Measurements from ENCODE around the gene PSMB3. TPM values are rescaled to one million over a fixed set of nuclear protein-coding genes. Genes with fewer than 3 reads are reported as not detected.

Gene PSMB3
- 101 and 237 TPM in 2 replicates for total RNA-seq

DNA sequence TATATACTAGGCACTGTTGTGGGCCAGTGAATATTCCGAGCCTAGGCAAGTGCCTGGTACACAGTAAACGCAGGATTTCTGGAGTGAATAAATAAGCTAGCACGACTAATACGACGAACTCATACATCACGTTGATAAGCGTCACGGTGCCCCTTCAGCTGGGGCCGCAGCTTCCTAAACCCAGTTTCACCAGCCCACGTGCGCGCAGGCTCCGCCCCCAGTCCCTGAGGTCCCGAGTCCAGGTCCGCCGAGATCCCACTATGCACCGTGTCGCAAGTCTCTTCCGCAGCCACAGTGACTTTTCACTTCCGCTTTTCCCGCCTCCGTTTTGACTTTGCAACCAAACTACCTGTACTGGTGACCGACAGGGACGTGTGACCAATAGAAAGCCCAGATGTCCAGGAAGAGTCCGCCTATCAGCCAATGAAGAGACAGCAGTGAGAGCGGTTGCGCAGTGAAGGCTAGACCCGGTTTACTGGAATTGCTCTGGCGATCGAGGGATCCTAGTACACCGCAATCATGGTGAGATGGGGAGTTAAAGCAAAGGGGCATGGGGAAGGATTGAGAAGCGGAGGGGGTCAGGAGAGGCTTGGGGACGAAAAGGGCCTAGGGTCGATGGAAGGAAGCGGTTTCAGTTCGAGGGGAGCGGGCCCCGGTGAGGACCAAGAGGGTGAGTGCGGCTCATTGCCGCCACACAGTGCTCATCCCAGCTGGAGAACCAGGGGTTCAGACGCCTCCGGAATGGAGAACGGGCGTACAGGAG, at the start of gene PSMB3:
Gene PSMB3, plus strand, starts transcription at position 434 of the 763 bp plus-strand sequence. Its CDS starts 86 bp downstream, at position 520.

DNA sequence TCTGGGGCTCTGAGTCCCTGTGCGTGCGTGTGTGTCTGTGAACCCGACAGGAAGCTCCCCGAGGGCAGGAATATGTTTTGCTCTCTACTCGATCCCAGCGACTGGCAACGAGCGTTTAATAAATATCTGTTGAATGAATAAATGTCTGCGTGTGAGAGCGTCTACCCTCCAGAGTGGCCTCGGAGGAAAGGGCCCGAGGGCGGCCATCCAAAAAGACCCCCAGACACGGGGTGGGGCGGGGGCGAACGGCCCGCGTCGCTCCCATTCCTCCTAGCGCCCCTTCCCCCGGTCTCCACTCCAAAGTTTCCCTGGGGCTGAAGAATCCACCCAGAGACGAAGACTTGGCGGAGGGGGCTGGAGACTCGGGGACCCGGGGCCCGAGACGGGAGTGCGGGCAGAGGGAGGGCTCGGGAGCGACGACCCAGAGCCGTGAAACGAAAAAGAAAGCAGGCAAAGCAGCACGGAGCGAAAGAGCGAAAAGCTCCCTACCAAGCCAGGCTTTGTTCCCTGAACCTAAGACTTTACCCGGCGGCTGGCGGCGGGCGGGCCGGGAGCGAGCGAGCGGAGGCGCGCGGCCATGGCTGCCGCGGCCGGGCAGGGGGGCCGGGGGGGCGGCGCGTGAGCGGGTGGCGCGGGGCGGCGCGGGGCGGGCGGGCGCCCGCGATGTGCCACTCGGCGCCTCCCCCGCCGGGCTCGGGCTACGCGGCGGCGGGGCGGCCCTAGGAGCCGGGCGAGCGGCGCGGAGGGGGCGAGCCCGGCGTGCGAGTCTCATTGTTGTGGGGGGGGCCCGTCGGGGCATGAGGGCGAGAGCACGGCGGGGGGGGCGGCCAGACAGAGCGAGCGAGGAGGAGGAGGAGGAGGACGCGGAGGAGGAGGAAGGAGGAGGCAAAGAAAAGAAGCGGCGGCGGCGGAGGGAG, 47.7 kb upstream of the PSMB3 start, which contains the start of gene MLLT6:
Gene MLLT6, plus strand, starts transcription at position 668 of the 917 bp plus-strand sequence. CDS start 360 bp downstream, outside the sequence.

DNA sequence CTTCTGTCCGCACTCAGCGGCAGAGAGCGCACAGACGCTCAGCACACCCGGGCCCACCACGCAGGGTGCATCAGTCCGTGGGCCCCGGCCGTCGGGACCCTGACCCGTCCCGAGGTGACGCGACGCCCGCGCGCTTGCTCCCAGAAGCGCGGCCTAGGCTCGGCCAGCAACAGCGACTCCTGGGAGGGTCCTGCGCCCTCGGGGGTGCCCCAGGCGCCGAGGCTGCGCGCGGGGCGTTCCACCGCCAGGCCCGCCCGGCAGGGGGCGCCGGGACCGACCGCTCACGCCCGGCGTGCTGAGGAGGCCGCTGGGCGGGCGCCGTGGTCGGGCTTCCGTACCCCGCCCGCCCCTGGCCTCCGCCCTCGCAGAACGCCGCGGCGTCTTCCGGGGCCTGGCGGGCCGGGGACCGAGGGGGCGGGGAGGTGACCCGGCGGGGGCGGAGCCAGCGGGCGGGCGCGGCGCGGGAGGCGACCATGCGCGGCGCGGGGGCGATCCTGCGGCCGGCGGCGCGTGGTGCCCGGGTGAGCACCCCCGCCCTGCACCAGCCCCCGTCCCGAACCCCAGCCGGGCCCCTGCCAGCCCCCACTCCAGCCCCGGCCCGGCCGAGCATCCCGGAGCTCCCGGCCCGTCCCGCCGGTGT, 22.5 kb upstream of the PSMB3 start, which contains the start of gene CISD3:
Gene CISD3, plus strand, starts transcription at position 456 of the 640 bp plus-strand sequence. Its CDS starts 18 bp downstream, at position 474.

GRCh38 chr17:38748149-38748891, 4.2 kb upstream of the PSMB3 start, which contains the start of gene PCGF2:
Gene PCGF2 (minus strand): TSS chr17:38748336. CDS start chr17:38740402, 7,934 bp downstream.

DNA sequence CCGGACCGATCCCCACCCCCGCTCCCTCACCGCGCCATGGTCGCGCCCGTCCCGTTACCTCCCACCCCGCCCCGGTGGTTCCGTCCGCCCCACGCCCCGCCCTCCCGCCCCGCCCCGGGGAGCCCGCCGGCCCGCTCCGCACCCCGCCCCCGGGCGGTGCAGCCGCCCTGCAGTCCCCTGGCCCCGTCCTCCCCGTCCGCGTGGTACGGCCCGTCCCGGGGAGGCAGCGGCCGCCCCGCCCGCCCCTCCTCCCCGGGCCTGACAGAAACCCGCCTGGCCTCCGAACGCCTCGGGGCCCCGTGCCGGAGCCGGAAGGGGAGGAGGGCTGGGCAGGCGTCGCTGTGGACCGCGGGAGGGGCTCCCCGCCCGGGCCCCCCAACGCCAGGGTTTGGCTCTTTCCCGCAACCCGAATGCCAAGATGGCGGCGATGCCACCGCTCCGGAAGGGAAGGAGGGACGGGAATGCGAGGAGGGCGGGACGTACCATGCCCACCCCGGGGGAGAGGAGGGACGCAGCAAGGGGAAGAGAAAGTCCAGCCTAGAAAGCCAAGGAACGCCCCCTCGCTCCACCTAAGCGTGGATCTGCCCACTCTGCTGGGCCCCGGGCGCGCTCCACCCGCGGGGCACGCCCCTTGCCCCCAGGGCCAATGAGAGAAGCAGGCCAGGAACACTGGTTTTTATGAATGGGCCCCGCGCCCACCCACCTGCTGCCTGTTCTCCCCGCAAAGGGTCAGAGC, 47.1 kb downstream of the PSMB3 start, which contains the start of gene PIP4K2B:
Gene PIP4K2B, minus strand, starts transcription at position 56 of the 736 bp plus-strand sequence. CDS start 132 bp downstream, outside the sequence.

Other genes starting within 250 kb of the PSMB3 start
- gene SRCIN1, start 146.8 kb upstream of the PSMB3 start, total RNA-seq: 0.05 TPM in 1 of 2 replicates, not detected in the other
- gene EPOP, start 77.8 kb upstream of the PSMB3 start, total RNA-seq: 0.89 and 1.3 TPM in 2 replicates
- gene MLLT6, start 47.5 kb upstream of the PSMB3 start, total RNA-seq: 20.2 and 32.9 TPM in 2 replicates
- gene CISD3, start 22.4 kb upstream of the PSMB3 start, total RNA-seq: 2.1 and 2.9 TPM in 2 replicates
- 3.9 and 6.9 TPM in 2 replicates for gene PCGF2, start 4.4 kb upstream of the PSMB3 start, total RNA-seq
- 59.4 and 87.8 TPM in 2 replicates for gene PIP4K2B, start 46.8 kb downstream of the PSMB3 start, total RNA-seq
- gene CWC25, start 72.6 kb downstream of the PSMB3 start, total RNA-seq: 7.4 and 7.9 TPM in 2 replicates
- gene RPL23, start 101.0 kb downstream of the PSMB3 start, total RNA-seq: 701 and 1,439 TPM in 2 replicates
- 115 and 231 TPM in 2 replicates for gene LASP1, start 117.3 kb downstream of the PSMB3 start, total RNA-seq
- not detected in 2 replicates for gene FBXO47, start 214.7 kb downstream of the PSMB3 start, total RNA-seq

Measured in smooth muscle cell of the umbilical artery (primary cell).